Measurements from ENCODE around the gene ABI3.

DNA sequence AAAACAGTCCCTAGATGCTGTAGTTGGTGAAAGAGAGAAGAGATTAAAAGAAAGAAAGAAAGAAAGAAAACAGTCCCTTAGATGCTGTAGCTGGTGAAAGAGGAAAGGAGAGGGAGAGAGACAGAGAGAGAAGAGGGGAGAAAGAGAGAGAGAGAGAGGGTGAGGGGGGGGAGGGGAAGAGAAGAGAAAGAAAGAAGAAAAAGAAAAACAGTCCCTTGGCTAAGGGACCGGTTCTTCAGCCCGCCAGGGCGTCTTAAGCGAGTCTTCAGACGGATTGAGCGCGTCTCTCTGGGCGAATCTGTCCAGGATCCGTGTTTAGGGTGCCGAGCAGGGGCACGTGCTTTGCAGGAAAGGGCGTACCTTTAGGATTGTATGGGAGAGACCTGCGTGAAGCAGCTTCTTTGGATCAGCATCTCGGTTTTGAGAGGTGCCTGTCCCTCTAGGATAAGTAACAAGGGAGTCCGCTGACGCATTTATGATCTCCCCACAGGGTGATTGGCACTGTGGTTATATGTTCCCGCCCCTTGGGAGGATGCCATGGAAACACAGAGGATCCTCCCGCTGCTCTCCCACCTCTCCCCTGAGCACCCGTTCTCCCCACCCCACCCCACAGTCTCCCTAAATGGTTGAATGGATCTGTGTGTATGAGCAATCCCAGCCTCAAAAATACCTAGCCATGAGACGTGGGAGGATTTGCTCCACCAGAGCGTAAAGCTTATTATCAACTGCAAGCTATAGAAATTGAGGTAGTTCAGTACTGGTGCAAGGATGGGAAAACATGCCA, 16.8 kb upstream of the ABI3 start:
- TF ChIP-seq, protein P1, sequence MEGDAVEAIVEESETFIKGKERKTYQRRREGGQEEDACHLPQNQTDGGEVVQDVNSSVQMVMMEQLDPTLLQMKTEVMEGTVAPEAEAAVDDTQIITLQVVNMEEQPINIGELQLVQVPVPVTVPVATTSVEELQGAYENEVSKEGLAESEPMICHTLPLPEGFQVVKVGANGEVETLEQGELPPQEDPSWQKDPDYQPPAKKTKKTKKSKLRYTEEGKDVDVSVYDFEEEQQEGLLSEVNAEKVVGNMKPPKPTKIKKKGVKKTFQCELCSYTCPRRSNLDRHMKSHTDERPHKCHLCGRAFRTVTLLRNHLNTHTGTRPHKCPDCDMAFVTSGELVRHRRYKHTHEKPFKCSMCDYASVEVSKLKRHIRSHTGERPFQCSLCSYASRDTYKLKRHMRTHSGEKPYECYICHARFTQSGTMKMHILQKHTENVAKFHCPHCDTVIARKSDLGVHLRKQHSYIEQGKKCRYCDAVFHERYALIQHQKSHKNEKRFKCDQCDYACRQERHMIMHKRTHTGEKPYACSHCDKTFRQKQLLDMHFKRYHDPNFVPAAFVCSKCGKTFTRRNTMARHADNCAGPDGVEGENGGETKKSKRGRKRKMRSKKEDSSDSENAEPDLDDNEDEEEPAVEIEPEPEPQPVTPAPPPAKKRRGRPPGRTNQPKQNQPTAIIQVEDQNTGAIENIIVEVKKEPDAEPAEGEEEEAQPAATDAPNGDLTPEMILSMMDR (IDR thresholded peaks at IDR 0.05; ENCODE audit: poor library complexity, severe bottlenecking) = no peak
- TF ChIP-seq, protein P2, sequence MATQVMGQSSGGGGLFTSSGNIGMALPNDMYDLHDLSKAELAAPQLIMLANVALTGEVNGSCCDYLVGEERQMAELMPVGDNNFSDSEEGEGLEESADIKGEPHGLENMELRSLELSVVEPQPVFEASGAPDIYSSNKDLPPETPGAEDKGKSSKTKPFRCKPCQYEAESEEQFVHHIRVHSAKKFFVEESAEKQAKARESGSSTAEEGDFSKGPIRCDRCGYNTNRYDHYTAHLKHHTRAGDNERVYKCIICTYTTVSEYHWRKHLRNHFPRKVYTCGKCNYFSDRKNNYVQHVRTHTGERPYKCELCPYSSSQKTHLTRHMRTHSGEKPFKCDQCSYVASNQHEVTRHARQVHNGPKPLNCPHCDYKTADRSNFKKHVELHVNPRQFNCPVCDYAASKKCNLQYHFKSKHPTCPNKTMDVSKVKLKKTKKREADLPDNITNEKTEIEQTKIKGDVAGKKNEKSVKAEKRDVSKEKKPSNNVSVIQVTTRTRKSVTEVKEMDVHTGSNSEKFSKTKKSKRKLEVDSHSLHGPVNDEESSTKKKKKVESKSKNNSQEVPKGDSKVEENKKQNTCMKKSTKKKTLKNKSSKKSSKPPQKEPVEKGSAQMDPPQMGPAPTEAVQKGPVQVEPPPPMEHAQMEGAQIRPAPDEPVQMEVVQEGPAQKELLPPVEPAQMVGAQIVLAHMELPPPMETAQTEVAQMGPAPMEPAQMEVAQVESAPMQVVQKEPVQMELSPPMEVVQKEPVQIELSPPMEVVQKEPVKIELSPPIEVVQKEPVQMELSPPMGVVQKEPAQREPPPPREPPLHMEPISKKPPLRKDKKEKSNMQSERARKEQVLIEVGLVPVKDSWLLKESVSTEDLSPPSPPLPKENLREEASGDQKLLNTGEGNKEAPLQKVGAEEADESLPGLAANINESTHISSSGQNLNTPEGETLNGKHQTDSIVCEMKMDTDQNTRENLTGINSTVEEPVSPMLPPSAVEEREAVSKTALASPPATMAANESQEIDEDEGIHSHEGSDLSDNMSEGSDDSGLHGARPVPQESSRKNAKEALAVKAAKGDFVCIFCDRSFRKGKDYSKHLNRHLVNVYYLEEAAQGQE (IDR thresholded peaks at IDR 0.05; ENCODE audit: borderline replicate concordance) = no peak
- TF ChIP-seq POLR2AphosphoS5 (IDR thresholded peaks at IDR 0.05) (peak; percentile 66), TAF1 (IDR thresholded peaks at IDR 0.05; ENCODE audit: low read depth) (no peak)
